GM21528 (cell line): ENCODE measurements around the gene FRRS1L.

Experiments used
- ATAC-seq: cut with Tn5 transposase; IDR thresholded peaks from one replicate; pipeline ENCODE4 v1.9.1; 2021; ENCODE audit warnings: mild to moderate bottlenecking, moderate library complexity; ENCODE audit not compliant: unreplicated experiment, low FRiP score

FRRS1L gene, protein sequence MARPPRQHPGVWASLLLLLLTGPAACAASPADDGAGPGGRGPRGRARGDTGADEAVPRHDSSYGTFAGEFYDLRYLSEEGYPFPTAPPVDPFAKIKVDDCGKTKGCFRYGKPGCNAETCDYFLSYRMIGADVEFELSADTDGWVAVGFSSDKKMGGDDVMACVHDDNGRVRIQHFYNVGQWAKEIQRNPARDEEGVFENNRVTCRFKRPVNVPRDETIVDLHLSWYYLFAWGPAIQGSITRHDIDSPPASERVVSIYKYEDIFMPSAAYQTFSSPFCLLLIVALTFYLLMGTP

GRCh38 chr9:109166771-109167601, at the start of gene FRRS1L:
FRRS1L (minus strand) TSS chr9:109167249; CDS start chr9:109167138, 111 bp downstream.
- no peak for ATAC-seq

- ATAC-seq: no peak
These were observed 47.4 kb upstream of the FRRS1L start for GRCh38 chr9:109214414-109214813.

GRCh38 chr9:109213285-109214121, 46.5 kb upstream of the FRRS1L start:
- no peak for ATAC-seq

DNA sequence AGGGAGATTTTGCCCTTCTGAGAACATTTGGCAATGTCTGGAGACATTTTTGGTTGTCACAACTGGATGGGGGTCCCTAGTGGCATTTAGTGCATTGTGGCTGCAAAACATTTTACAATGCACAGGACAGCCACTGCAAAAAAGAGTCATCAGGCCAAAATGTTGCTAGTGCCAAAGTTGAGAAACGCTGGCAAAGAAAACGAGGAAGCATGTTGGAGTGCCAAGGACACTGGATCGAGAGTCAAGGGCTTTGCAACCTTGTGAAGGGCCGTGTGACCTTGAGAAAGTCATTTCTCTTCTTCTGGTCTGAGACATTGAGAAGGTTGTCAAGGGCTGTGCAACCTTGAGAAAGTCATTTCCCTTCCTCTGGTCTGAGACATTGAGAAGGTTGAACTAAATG, 45.7 kb upstream of the FRRS1L start:
- ATAC-seq: no peak

DNA sequence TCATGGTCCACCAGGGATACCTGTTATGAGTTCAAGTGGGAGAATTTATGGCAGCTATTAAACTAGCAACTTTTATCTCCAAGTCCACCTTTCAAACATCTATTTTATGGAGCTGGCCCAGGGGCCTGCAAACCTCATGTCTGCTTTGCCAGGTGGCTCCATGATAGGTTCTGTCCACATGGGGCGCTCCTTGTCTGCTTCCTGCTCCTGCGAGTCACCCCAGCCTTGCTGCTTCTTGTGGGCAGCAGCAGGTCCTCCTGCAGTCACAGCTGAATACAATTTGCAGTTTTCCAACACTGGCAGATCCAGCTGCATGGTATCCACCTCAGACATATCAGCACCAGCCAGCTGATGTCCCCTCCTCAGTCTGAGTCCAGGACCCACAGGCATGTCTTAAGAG, 39.6 kb upstream of the FRRS1L start:
- ATAC-seq: no peak

DNA sequence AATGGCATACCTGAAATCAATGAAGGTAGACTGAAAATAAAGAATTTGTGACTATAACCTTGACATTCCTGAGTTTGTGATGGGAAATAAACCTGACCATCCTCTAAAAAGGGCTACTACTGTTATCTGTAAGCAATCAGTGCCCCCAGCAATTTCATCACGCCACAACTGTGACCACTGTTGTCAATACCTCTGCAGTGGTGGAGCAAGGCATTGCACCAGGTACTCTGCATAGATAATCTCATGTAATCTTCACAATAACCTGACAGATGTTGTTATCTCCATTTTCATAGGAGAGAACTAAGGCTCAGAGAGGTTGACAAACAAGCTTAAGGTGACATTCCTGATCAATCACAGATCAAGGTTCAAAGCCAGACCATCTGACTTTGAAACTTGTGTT, 38.5 kb upstream of the FRRS1L start:
- ATAC-seq: no peak

DNA sequence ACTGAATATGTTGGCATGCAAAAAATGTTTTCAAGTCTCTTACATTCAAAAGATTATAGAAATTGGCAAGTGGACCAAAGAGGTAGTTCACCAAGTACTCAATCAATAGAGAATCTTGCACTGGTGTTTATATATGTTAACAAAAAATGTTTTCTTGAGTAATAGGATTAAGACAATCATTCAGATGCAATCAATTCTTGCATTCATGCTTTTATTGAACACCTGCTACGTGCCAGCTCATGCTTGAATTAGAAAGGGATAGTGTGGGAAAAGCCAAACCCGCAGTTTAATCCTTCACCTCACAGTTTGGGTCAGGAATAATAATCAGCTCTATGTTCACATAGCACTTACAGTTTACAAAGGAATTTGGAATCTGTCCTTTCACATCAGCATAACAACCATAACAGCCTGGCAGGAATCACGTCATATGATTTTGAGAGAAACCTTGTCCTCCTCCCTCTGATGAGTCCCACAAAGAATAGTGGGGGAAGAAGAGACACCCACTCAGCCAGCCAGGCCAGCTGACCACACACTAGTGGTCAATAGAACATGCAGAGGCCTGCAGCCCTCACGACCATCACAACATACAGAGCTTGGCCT, 36.8 kb upstream of the FRRS1L start:
- no peak for ATAC-seq

DNA sequence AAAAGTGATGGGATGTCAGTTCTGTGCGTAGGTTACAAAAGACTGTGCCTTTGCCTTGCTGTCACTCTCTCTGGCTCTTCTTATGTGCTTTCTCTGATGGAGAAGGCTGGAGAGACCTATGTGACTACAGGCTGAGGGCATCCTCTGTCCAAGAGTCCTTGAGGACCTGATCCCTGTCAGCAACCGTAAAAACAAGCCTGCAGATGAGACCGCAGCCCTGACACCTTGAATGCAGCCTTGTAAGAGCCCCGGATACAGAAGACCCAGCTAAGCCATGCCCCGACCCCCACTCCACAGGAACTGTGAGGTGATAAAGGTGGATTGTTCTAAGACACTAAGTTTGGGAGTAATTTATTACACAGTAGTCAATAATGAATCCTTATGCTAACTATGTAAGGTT, 32.6 kb upstream of the FRRS1L start:
- no peak for ATAC-seq

- no peak for ATAC-seq
These were observed 31.8 kb upstream of the FRRS1L start for GRCh38 chr9:109198736-109199382.

DNA sequence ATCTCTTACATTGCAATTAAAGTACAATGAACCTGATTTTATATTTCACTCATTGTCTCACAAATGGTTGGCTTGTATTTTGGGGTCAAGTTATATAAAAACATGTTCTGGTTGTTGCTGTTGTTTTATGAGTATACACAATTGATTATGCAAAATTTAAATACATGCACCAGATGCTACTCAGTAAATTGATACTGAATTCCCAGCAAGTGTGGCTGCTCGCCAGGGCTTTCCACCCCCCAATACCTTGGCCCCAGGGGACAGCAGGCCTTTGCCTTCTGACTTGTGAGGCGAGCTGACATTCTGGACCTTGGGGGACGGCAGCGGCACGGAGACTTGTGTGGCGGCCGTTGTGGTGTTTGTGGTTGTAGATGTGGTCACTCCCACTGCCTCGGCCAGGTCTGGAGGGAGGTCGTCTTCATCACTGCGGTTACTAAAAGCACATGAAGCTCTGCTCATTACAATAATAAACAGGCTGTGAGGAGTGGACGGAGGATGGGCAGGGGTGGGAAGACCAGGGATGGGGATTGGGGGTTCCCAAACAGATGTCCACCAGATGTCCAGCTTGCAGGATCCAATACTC, 27.0 kb upstream of the FRRS1L start:
- ATAC-seq: no peak

GRCh38 chr9:109192732-109193361, 25.8 kb upstream of the FRRS1L start:
- ATAC-seq: no peak

DNA sequence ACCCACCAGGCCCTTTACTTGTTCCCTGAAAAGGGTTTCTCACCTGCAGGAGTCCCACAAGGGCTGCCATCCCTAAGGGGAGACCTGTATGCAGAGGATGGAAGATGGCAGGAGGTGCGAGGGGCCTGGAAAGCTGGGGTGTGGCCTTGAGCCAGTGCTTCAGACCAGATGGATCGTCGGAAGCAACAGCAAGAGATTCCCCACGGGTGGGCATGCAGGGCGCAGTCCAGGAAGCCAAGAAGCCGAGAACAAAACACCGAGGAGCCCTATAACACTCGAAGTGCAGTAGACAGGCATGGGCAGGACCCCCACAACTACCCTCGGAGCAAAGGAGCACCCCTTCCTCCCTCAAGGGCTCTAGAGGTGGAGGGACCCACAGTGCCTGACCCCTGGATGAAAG, 24.7 kb upstream of the FRRS1L start:
- ATAC-seq: no peak

DNA sequence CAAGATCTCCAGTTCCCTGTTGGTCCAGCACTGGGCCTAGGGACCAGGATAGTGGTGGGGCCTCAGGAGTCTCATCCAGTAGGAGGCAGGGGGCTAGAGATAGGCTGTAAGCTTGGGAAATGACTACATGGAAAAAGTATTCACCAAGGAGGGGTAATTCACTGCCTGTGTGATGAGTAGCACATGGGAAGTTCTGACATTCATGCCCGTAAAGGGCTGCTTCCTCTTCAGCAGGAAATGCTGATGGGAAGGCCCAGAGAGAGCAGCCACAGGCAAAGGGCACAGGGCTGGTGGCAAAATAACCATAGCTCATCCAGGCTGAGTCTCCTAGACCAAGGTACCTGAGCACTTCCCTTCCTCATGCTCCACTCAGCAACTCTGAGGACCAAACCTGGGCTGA, 23.1 kb upstream of the FRRS1L start:
- ATAC-seq: no peak

DNA sequence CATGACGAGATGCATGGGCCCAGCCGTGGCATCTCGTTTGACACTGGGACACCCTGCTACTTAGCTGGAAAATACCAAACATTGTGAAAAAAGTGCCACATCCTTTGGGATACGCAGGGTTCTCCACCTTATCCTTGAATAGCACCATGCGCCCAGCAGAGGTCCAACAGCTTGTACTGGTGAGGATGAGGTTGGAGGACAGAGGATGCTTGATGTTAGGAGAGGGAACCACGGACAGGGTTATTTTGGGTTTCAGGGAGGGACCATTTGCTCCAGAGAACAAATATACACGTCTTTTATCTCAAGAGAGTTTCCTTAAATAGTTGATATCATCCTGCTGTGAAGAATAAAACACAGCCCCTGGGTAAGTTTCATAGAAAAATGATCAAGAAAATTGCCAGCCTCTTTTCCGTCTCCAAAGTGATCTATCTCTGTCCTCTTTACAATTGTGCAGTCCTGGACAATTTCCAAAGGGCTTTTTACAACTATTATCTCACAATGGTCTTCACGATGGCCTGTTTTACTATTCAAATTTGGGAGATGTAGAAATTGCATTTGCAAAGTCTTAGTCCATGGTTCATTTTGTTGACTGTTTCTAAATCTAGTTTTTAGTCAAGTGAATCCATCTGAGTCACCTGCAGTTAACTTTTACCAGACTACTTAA, 19.9 kb upstream of the FRRS1L start:
- no peak for ATAC-seq

DNA sequence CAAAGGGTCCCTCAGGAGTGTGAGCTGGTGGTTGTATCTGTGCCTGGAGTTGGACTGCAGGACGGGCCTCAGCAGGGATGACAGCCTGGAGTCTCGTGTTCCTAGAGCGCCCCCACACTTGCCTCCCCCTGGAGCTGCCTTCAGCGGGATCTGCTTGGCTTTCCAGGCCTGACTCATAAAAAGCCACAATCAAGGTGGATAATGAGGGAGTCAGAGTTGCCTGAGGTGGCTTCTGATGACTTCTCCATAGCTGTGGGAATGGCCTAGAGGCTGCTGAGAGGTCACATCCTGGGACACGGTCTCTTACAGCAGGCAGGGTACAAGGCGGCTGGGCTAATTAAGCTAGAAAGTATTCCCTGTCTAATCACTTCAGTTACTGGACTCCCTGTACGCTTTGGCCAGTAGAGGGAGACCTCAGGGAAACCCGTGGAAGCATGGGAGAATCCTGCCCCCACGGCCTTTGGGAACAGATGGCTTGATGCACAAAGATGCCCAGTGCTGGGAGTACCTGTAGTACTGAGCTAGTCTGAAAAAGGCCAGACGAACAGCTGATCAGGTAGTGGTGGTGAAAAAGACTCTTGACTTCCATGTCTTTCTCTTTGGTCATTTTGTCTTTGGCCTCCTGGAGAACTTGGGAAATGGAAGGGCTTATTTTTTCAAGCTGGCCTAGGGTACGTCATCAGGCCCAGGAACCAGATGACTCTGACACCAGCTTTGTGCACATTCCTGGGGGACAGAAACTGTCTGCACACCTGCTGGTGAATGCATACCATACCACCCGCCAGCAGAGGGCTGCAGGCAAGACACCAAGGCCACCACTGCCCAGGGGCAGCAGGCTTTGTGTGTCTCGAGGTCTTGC, 16.1 kb upstream of the FRRS1L start:
- no peak for ATAC-seq

GRCh38 chr9:109182550-109182939, 15.5 kb upstream of the FRRS1L start:
- ATAC-seq: no peak

DNA sequence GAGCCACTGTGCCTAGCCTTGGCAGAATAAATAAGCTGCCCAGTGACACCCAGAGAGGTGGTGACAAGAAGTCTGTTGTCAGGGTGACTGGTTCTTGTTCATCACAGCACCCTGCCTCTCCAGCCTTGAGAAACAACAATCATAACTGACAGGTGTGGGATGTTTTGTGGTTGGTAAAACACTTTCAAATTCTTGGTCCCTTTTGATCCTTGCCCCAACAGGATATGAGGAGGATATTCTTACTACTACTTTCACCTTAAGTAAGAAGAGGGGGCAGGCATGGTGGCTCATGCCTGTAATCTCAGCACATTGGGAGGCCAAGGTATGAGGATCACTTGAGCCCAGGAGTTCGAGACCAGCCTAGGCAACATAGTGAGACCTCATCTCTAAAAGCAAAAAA, 14.2 kb upstream of the FRRS1L start:
- ATAC-seq: peak; percentile 64
